Measurements from ENCODE around the gene PGM3. TPM values are rescaled to one million over a fixed set of nuclear protein-coding genes. Genes with fewer than 3 reads are reported as not detected.
A peak's percentile ranks its signal among the peaks of the same experiment; 100 is the strongest.
"Not testable (repeated sequence)": the region's sequence is repeated elsewhere in the genome, so short reads cannot be mapped to it uniquely, and the experiment has no call there.

Gene PGM3
- 10 to 100 TPM; 12.8 to 57.1 (median 22.6) TPM for polyA plus RNA-seq

- H3K27ac ChIP-seq (ENCODE audit: low read depth, low read length): peak within 1 kb of the TSS; percentile 28
- WGBS, 3 donors: 0 to 1% (median 0%) methylated on average over 74 to 88 of the region's 88 CpGs
Measured at GRCh38 chr6:83192871-83193746, at the start of gene PGM3, which contains the start of gene RWDD2A. Gene PGM3 (minus strand): TSS chr6:83193265. CDS start chr6:83191012, 2,253 bp downstream. Gene RWDD2A (plus strand): TSS chr6:83193357. CDS start chr6:83194452, 1,095 bp downstream.

GRCh38 chr6:83231146-83231545 is 38.1 kb upstream of the PGM3 start:
- WGBS, 3 donors: 57 to 83% (median 70%) methylated on average over 1 of the region's 1 CpG
- no peak overlapping the region for H3K27ac ChIP-seq (ENCODE audit: low read depth, low read length)

GRCh38 chr6:83226517-83226916 is 33.5 kb upstream of the PGM3 start:
- no peak overlapping the region for H3K27ac ChIP-seq (ENCODE audit: low read depth, low read length)

GRCh38 chr6:83221889-83222479 is 28.9 kb upstream of the PGM3 start:
- 28 to 58% (median 43%) methylated on average over 3 of the region's 3 CpGs for WGBS, 3 donors
- H3K27ac ChIP-seq (ENCODE audit: low read depth, low read length): no peak overlapping the region

More at GRCh38 chr6:83226517-83226916, 33.5 kb upstream of the PGM3 start:
- 34 to 81% (median 75%) methylated on average over 1 of the region's 1 CpG for WGBS, 3 donors

GRCh38 chr6:83221276-83221675 is 28.2 kb upstream of the PGM3 start:
- WGBS, 3 donors: 83 to 92% (median 90%) methylated on average over 1 of the region's 1 CpG

GRCh38 chr6:83220121-83220520 is 27.1 kb upstream of the PGM3 start:
- H3K27ac ChIP-seq (ENCODE audit: low read depth, low read length): no peak overlapping the region

More at GRCh38 chr6:83221276-83221675, 28.2 kb upstream of the PGM3 start:
- H3K27ac ChIP-seq (ENCODE audit: low read depth, low read length): no peak overlapping the region

GRCh38 chr6:83218646-83219045 is 25.6 kb upstream of the PGM3 start:
- no peak overlapping the region for H3K27ac ChIP-seq (ENCODE audit: low read depth, low read length)
- WGBS, 3 donors: 42 to 50% (median 49%) methylated on average over 3 of the region's 3 CpGs

- H3K27ac ChIP-seq (ENCODE audit: low read depth, low read length): no peak overlapping the region
Measured at GRCh38 chr6:83216806-83217205, 23.7 kb upstream of the PGM3 start.

GRCh38 chr6:83215131-83216047 is 22.3 kb upstream of the PGM3 start:
- no peak overlapping the region for H3K27ac ChIP-seq (ENCODE audit: low read depth, low read length)

GRCh38 chr6:83202031-83202430 is 9.0 kb upstream of the PGM3 start:
- 68 to 86% (median 73%) methylated on average over 4 of the region's 4 CpGs for WGBS, 3 donors
- H3K27ac ChIP-seq (ENCODE audit: low read depth, low read length): no peak overlapping the region

More at GRCh38 chr6:83215131-83216047, 22.3 kb upstream of the PGM3 start:
- WGBS, 3 donors: 22 to 33% (median 31%) methylated on average over 7 of the region's 7 CpGs

- H3K27ac ChIP-seq (ENCODE audit: low read depth, low read length): no peak overlapping the region
Measured at GRCh38 chr6:83199863-83200225, 6.8 kb upstream of the PGM3 start.

GRCh38 chr6:83199173-83199862 is 6.3 kb upstream of the PGM3 start:
- whole genome bisulfite sequencing, 3 donors: 84 to 91% (median 86%) methylated on average over 5 of the region's 5 CpGs
- H3K27ac ChIP-seq (ENCODE audit: low read depth, low read length): no peak overlapping the region

More at GRCh38 chr6:83199863-83200225, 6.8 kb upstream of the PGM3 start:
- 72 to 83% (median 75%) methylated on average over 2 of the region's 2 CpGs for WGBS, 3 donors

GRCh38 chr6:83198486-83199172 is 5.6 kb upstream of the PGM3 start:
- 89 to 96% (median 94%) methylated on average over 4 of the region's 4 CpGs for WGBS, 3 donors
- H3K27ac ChIP-seq (ENCODE audit: low read depth, low read length): no peak overlapping the region

- no peak overlapping the region for H3K27ac ChIP-seq (ENCODE audit: low read depth, low read length)
Measured at GRCh38 chr6:83193747-83194566, 892 bp upstream of the PGM3 start.

GRCh38 chr6:83192456-83192855 is 609 bp downstream of the PGM3 start:
- WGBS, 3 donors: 0 to 1% (median 0%) methylated on average over 4 of the region's 4 CpGs
- no peak overlapping the region for H3K27ac ChIP-seq (ENCODE audit: low read depth, low read length)

More at GRCh38 chr6:83193747-83194566, 892 bp upstream of the PGM3 start:
- 2 to 5% (median 4%) methylated on average over 44 of the region's 44 CpGs for WGBS, 3 donors

- not testable (repeated sequence) for H3K27ac ChIP-seq (ENCODE audit: low read depth, low read length)
- 47 to 93% (median 87%) methylated on average over 18 of the region's 18 CpGs for WGBS, 3 donors
Measured at GRCh38 chr6:83191974-83192373, 1.1 kb downstream of the PGM3 start.

GRCh38 chr6:83190626-83191025 is 2.4 kb downstream of the PGM3 start:
- no peak overlapping the region for H3K27ac ChIP-seq (ENCODE audit: low read depth, low read length)
- 78 to 93% (median 90%) methylated on average over 6 of the region's 6 CpGs for WGBS, 3 donors

All from adipose tissue (tissue), 3 donors.